Measurements from ENCODE around the gene TRMO. TPM values are rescaled to one million over a fixed set of nuclear protein-coding genes. Genes with fewer than 3 reads are reported as not detected.
A peak's percentile ranks its signal among the peaks of the same experiment; 100 is the strongest.

TRMO gene
- total RNA-seq, 4 donors from 2014 or later: 14.3 to 25.3 (median 16.8) TPM

DNA sequence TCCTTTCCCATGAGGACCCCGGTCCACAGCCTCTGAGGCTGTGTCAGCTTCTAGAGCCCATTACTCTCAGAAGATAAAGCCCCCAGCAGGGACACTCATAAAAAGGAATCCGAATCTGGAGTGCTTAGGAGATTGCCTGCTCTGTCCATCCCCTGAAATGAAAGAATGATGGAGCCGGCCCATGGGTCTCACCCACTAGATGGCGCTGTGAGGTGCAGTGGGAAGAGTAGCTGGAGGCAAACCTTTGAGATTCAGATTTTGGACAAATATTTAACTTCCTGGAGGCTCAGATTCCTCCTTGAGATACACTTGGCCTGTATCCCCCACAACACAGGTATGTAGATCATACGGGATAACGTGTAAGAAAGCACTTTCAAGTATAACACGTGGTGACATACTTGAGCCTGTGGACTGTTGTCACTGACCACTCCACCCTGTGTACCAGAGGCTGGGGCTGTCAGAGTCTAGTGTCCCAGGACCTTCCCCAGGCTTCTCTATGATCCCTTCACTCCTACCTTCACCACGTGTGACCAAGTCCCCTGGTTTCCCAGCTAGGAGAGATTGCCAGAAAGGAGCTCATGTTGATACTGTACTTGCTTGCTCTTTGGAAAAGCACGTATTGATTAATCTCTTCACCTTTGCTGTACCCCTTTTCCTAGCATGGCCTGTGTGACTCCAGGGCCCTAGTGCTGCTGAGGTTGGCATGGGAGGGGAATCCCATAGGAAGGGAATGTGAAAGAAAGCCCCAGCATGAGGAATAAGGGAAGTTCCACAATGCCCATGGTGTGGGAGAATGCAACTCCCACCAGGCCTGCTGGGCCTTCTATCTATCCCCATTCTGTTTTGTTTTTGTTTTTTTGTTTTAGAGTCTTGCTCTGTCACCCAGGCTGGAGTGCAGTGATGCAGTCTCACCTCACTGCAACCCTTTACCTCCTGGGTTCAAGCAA is 32.1 kb downstream of the TRMO start:
- Histone ChIP-seq H3K36me3 (peaks cover 0 to 7% of the 10 kb centered on the region in 2 donors), H3K9me3 (peaks cover 0 to 15% (median 0%) of the 10 kb centered on the region in 3 donors), H3K27me3 (no peaks in the 10 kb centered on the region), H3K4me1 (no peaks in the 10 kb centered on the region), H3K27ac (no peak overlapping the region), H3K4me3 (no peak overlapping the region)
- TF ChIP-seq, protein P1, sequence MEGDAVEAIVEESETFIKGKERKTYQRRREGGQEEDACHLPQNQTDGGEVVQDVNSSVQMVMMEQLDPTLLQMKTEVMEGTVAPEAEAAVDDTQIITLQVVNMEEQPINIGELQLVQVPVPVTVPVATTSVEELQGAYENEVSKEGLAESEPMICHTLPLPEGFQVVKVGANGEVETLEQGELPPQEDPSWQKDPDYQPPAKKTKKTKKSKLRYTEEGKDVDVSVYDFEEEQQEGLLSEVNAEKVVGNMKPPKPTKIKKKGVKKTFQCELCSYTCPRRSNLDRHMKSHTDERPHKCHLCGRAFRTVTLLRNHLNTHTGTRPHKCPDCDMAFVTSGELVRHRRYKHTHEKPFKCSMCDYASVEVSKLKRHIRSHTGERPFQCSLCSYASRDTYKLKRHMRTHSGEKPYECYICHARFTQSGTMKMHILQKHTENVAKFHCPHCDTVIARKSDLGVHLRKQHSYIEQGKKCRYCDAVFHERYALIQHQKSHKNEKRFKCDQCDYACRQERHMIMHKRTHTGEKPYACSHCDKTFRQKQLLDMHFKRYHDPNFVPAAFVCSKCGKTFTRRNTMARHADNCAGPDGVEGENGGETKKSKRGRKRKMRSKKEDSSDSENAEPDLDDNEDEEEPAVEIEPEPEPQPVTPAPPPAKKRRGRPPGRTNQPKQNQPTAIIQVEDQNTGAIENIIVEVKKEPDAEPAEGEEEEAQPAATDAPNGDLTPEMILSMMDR (IDR thresholded peaks at IDR 0.05): peak in 1 of 4 experiments; percentile 35
- TF ChIP-seq EP300 (IDR thresholded peaks at IDR 0.05): no peak
- ATAC-seq: no peak
- WGBS, 2 donors (ENCODE audit: low coverage in 1 of 2): 24 to 34% methylated on average over 3 to 8 of the region's 9 CpGs

DNA sequence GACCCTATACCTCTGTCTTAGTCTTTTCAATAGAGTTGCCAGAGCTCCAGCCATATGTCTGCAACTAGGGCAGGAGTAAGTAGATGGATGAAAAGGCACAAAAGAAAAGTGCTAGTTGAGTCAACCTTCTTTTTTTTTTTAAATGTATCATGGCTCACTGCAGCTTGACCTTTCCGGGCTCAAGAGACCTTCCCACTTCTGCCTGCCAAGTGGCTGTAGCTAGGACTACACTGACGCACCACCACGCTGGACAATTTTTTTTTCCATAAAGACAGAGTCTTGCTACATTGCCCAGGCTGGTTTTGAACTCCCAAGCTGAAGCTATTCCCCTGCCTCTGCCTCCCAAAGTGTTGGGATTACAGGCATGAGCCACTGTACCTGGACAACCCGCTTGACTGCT is 42.0 kb downstream of the TRMO start:
- ATAC-seq: no peak
- Histone ChIP-seq H3K27me3 (no peaks in the 10 kb centered on the region), H3K27ac (no peak overlapping the region), H3K4me3 (no peak overlapping the region), H3K36me3 (no peaks in the 10 kb centered on the region), H3K4me1 (peaks cover 0 to 9% (median 0%) of the 10 kb centered on the region in 3 donors), H3K9me3 (no peaks in the 10 kb centered on the region)
- 61% methylated on average over 3 of the region's 4 CpGs; no CpG with 5 or more reads in 1 of the 2 donors for WGBS, 2 donors (ENCODE audit: low coverage in 1 of 2)
- TF ChIP-seq POLR2AphosphoS5 (IDR thresholded peaks at IDR 0.05) (no peak), POLR2A (IDR thresholded peaks at IDR 0.05) (no peak), EP300 (IDR thresholded peaks at IDR 0.05) (no peak)
- TF ChIP-seq, protein P1 (IDR thresholded peaks at IDR 0.05): no peak

DNA sequence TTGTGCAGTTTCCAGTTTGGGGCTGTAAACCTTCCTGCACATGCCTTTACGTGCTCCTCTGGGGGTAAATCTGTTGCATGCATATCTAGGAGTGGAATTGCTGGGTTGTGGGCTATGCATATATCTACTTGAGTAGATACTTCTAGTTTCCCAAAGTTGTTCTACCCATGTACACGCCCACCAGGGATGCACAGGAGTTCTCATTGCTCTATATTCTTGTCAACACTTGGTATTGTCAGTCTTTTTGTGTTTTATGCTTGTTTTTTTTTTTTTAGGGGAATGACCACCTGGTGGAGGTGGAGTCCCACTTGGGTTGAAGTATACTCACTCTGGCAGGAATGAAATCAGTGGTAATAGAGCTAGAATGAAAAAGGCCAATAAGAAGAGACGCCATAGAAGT is 46.2 kb downstream of the TRMO start:
- Histone ChIP-seq H3K4me1 (peaks cover 0 to 9% (median 0%) of the 10 kb centered on the region in 3 donors), H3K27ac (no peak overlapping the region), H3K27me3 (no peaks in the 10 kb centered on the region), H3K4me3 (no peak overlapping the region), H3K9me3 (no peaks in the 10 kb centered on the region), H3K36me3 (no peaks in the 10 kb centered on the region)
- ATAC-seq: no peak
- WGBS, 2 donors (ENCODE audit: low coverage in 1 of 2): 80 to 90% methylated on average over 2 to 3 of the region's 3 CpGs
- TF ChIP-seq EP300 (IDR thresholded peaks at IDR 0.05) (no peak), POLR2A (IDR thresholded peaks at IDR 0.05) (no peak), POLR2AphosphoS5 (IDR thresholded peaks at IDR 0.05) (no peak)
- TF ChIP-seq, protein P1 (IDR thresholded peaks at IDR 0.05): no peak

DNA sequence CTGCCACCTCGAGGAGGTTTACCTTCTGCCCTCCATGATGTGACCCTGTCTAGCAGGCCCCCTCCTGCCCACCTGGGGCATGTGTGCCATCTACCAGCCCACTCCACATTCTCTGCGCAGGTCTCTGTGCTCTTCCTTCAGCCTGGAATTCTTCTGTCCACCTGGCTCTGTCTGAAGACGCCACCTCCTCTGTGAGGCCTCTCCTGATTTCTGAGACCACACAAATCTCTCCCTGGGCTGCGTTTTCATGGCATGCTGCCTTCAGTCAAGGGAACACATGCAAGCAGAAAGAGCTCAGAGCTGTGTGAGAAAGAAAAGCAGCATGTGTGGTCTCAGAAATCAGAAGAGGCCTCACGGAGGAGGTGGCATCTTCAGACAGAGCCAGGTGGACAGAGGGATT is 47.2 kb downstream of the TRMO start:
- ATAC-seq: no peak
- WGBS, 2 donors (ENCODE audit: low coverage in 1 of 2): 82% methylated on average over 1 of the region's 5 CpGs; no CpG with 5 or more reads in 1 of the 2 donors
- H3K4me1 ChIP-seq: peaks cover 0 to 9% (median 0%) of the 10 kb centered on the region in 3 donors
- no peak for TF ChIP-seq POLR2AphosphoS5 (IDR thresholded peaks at IDR 0.05)
- TF ChIP-seq, protein P1 (IDR thresholded peaks at IDR 0.05): no peak
- no peak for TF ChIP-seq EP300 (IDR thresholded peaks at IDR 0.05)
- no peak for TF ChIP-seq POLR2A (IDR thresholded peaks at IDR 0.05)
- H3K27me3 ChIP-seq: no peaks in the 10 kb centered on the region
- no peak overlapping the region for H3K27ac ChIP-seq
- no peaks in the 10 kb centered on the region for H3K36me3 ChIP-seq
- H3K9me3 ChIP-seq: no peaks in the 10 kb centered on the region
- H3K4me3 ChIP-seq: no peak overlapping the region

DNA sequence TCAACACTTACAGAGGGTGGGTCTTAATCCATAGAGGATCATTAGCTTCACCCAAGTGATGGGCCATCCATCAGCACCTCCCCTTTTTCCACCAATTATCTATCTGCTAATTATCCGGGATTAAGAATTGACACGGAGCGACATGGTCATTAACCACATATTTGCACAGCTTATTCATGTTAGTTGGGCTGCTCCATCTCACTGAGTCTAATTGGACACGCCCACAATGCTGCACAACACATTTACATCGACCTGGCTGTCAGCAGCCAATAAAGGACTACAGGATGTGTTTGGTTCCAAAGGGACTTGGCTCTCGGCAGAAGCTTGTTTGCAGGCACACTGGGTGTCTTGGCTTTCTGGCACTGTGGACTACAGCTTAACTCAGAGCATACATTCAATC is 47.7 kb downstream of the TRMO start:
- H3K4me3 ChIP-seq: no peak overlapping the region
- H3K27ac ChIP-seq: no peak overlapping the region
- ATAC-seq: no peak
- peaks cover 0 to 9% (median 0%) of the 10 kb centered on the region in 3 donors for H3K4me1 ChIP-seq
- no peaks in the 10 kb centered on the region for H3K27me3 ChIP-seq
- 61 to 88% methylated on average over 4 to 6 of the region's 6 CpGs for WGBS, 2 donors (ENCODE audit: low coverage in 1 of 2)
- no peaks in the 10 kb centered on the region for H3K9me3 ChIP-seq
- H3K36me3 ChIP-seq: no peaks in the 10 kb centered on the region
- TF ChIP-seq POLR2AphosphoS5 (IDR thresholded peaks at IDR 0.05) (no peak), POLR2A (IDR thresholded peaks at IDR 0.05) (no peak), EP300 (IDR thresholded peaks at IDR 0.05) (no peak)
- TF ChIP-seq, protein P1 (IDR thresholded peaks at IDR 0.05): no peak

Data from gastroesophageal sphincter (tissue), 4 donors.